Measurements from ENCODE around the gene TMEM174.

TMEM174 gene, protein sequence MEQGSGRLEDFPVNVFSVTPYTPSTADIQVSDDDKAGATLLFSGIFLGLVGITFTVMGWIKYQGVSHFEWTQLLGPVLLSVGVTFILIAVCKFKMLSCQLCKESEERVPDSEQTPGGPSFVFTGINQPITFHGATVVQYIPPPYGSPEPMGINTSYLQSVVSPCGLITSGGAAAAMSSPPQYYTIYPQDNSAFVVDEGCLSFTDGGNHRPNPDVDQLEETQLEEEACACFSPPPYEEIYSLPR

GRCh38 chr5:73172951-73173350 lies at the start of gene TMEM174:
Gene TMEM174, plus strand, starts transcription at chr5:73173193. Its CDS starts 51 bp downstream, at chr5:73173244.
- no peak for DNase-seq (ENCODE audit: low read depth in 2 of 2)
- TF ChIP-seq CTCF (IDR thresholded peaks at IDR 0.05; ENCODE audit: low read depth, low read length), result no peak

DNA sequence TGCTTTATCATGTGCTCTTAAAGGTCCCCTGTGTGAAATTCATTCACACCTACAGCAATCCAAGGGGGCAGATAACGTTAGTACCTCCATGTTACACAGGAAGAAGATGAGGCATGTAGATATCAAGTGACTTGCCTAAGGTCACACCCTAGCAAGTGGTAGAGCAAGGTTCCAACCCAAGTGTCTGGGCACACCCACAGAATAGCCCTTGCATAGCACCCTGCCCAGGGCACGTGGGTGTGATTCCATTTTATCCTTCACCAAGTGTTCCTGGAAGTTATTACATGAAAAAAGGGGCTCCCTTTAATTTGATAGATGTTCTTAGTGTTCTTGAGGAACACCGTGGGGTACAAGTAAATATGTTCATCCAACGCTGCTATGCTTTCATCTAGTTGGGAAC lies 47.7 kb upstream of the TMEM174 start:
- no peak for DNase-seq (ENCODE audit: low read depth in 2 of 2)
- TF ChIP-seq CTCF (IDR thresholded peaks at IDR 0.05; ENCODE audit: low read depth, low read length), result no peak
- H3K4me3 ChIP-seq (replicated peaks in 1 of 2; ENCODE audit: low read depth in 2 of 2, low read length in 2 of 2), result no peak overlapping the region

More at GRCh38 chr5:73172951-73173350, at the start of gene TMEM174:
- no peak within 1 kb of the TSS for H3K4me3 ChIP-seq (replicated peaks in 1 of 2; ENCODE audit: low read depth in 2 of 2, low read length in 2 of 2)

GRCh38 chr5:73126381-73126780 lies 46.6 kb upstream of the TMEM174 start:
- DNase-seq (ENCODE audit: low read depth in 2 of 2), result no peak
- no peak overlapping the region for H3K4me3 ChIP-seq (replicated peaks in 1 of 2; ENCODE audit: low read depth in 2 of 2, low read length in 2 of 2)
- TF ChIP-seq CTCF (IDR thresholded peaks at IDR 0.05; ENCODE audit: low read depth, low read length), result no peak

GRCh38 chr5:73126957-73127356 lies 46.0 kb upstream of the TMEM174 start:
- no peak overlapping the region for H3K4me3 ChIP-seq (replicated peaks in 1 of 2; ENCODE audit: low read depth in 2 of 2, low read length in 2 of 2)
- TF ChIP-seq CTCF (IDR thresholded peaks at IDR 0.05; ENCODE audit: low read depth, low read length), result no peak
- DNase-seq (ENCODE audit: low read depth in 2 of 2), result no peak

DNA sequence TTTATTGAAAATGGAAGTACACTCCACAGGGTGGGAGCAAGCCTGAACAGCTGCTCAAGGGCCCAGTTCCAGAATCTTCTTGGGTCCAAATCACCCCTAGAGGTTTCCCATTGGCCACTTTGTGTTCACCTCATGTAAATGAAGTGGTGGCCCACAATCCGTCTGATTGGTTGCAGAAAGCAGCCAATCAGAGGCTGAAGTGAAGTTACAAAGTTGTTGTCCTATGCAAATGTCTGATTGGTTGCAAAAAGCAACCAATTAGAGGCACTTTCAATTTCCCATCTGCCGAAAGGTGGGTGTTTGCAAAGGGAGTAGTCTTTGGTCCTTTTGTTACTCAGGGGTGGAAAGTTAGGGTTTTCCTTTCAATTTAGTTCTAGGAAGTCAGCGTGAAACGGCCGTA lies 43.9 kb upstream of the TMEM174 start:
- H3K4me3 ChIP-seq (replicated peaks in 1 of 2; ENCODE audit: low read depth in 2 of 2, low read length in 2 of 2), result no peak overlapping the region
- no peak for TF ChIP-seq CTCF (IDR thresholded peaks at IDR 0.05; ENCODE audit: low read depth, low read length)
- no peak for DNase-seq (ENCODE audit: low read depth in 2 of 2)

- DNase-seq (ENCODE audit: low read depth in 2 of 2), result no peak
Measured at GRCh38 chr5:73130811-73131210, 42.2 kb upstream of the TMEM174 start.

More at GRCh38 chr5:73130811-73131210, 42.2 kb upstream of the TMEM174 start:
- H3K4me3 ChIP-seq (replicated peaks in 1 of 2; ENCODE audit: low read depth in 2 of 2, low read length in 2 of 2), result no peak overlapping the region
- TF ChIP-seq CTCF (IDR thresholded peaks at IDR 0.05; ENCODE audit: low read depth, low read length), result no peak

All from cardiac fibroblast (primary cell).